WI38 (cell line): ENCODE data around the gene COL28A1.

Experiments
- H3K4me3 ChIP-seq: 2 replicates; pipeline ENCODE4 v1.5.1; 2011; ENCODE audit warnings: low read depth, mild to moderate bottlenecking, control low read depth, low read length
- CTCF ChIP-seq: IDR thresholded peaks from 2 replicates; pipeline ENCODE4 v1.5.1; 2012; ENCODE audit warnings: low read depth, mild to moderate bottlenecking, control low read depth, low read length

The COL28A1 gene

GRCh38 chr7:7384228-7384627, 151.4 kb downstream of the COL28A1 start:
- no peak for TF ChIP-seq CTCF
- no peak overlapping the region for H3K4me3 ChIP-seq

DNA sequence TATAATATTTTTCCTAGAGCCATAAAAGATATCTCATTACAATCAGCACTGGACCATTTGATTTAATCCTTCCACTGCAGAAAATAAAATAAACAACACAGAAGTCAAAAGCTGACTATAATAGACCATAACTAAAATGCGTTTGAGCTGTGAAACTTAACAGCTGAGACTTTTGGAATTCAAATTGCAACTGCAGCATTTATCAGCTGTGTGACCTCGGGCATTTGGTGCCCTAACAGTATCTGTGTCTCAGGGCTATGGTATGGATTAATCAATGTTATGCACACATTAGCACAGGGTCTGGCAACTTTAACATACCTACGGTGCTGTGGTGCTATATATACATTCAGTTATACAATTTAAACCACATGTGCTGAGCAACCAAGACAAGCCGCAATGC, 160.1 kb downstream of the COL28A1 start:
- no peak overlapping the region for H3K4me3 ChIP-seq
- TF ChIP-seq CTCF, result no peak

- H3K4me3 ChIP-seq, result no peak overlapping the region
- no peak for TF ChIP-seq CTCF
Observed at GRCh38 chr7:7370076-7370475, 165.6 kb downstream of the COL28A1 start.

GRCh38 chr7:7369134-7369533, 166.5 kb downstream of the COL28A1 start:
- TF ChIP-seq CTCF, result no peak
- no peak overlapping the region for H3K4me3 ChIP-seq

GRCh38 chr7:7354674-7355073, 181.0 kb downstream of the COL28A1 start:
- H3K4me3 ChIP-seq, result no peak overlapping the region
- TF ChIP-seq CTCF, result no peak

- no peak for TF ChIP-seq CTCF
- no peak overlapping the region for H3K4me3 ChIP-seq
Observed at GRCh38 chr7:7352845-7353244, 182.8 kb downstream of the COL28A1 start.

DNA sequence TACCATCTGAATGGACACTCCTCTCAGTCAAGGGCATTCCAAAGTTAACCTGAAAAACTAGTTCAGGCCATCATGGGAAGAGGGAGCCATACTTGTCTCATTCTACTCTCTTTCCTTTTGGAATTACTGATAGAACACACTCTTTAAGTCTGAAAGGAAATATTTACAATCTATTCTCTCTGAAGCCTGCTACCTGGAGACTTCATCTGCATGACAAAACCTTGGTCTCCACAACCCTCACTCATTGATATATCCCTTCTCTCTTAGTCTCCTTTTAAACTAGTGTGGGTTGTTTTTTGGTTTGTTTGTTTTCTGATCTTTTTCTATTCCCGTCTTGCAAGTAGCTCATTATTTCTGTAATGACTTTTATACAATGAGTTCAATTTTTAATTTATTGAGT, 183.8 kb downstream of the COL28A1 start:
- no peak overlapping the region for H3K4me3 ChIP-seq
- no peak for TF ChIP-seq CTCF
